H1 (cell line): Measurements from ENCODE around the gene PGM1. TPM values are rescaled to one million over a fixed set of nuclear protein-coding genes. Genes with fewer than 3 reads are reported as not detected.

ENCODE experiments used
- CTCF ChIA-PET: fragments of 300-600 bp; sonication (Branson Sonifier 250); formaldehyde crosslinking; loops from one replicate; lab custom pipeline; 2021; ENCODE audit not compliant: partially characterized antibody; lab: Charles Lee
- POLR2A ChIA-PET: fragments of 300-600 bp; sonication (Branson Sonifier 250); formaldehyde crosslinking; loops from one replicate; lab custom pipeline; 2021; ENCODE audit warnings: inconsistent platforms; ENCODE audit not compliant: partially characterized antibody; lab: Charles Lee
- DNase-seq, 2 experiments: peaks; one replicate each; pipeline versions ENCODE4 v3.0.0 to v3.0.0-alpha.2; 2010 to 2022; ENCODE audit warnings: low spot score in 2 of 2, low read depth in 1 of 2, mixed read lengths in 1 of 2
- FAIRE-seq: peaks from 2 replicates; lab custom pipeline; 2011; peaks lifted over from hg19 to GRCh38; lab: Jason Lieb, UNC
- H2AFZ ChIP-seq: 2 replicates; pipeline ENCODE4 v1.8.1; 2012; ENCODE audit warnings: low read length, inconsistent platforms
- H2AK5ac ChIP-seq: 2 replicates; pipeline ENCODE4 v1.6.1; 2013; ENCODE audit warnings: low read depth, low read length
- H2BK120ac ChIP-seq: replicated peaks from 2 replicates; pipeline ENCODE3; 2013; ENCODE audit warnings: low read depth, low read length, inconsistent platforms
- H2BK12ac ChIP-seq: 2 replicates; pipeline ENCODE4 v1.6.1; 2013; ENCODE audit warnings: low read depth, low read length
- H2BK15ac ChIP-seq: 2 replicates; pipeline ENCODE4 v1.6.1; 2013; ENCODE audit warnings: low read length
- H2BK20ac ChIP-seq: 2 replicates; pipeline ENCODE4 v1.6.1; 2013; ENCODE audit warnings: low read length
- H2BK5ac ChIP-seq: 2 replicates; pipeline ENCODE4 v1.6.1; 2013; ENCODE audit warnings: low read depth, low read length
- H3K14ac ChIP-seq: 2 replicates; pipeline ENCODE4 v1.6.1; 2013; ENCODE audit warnings: inconsistent platforms; ENCODE audit not compliant: insufficient read length
- H3K18ac ChIP-seq: 2 replicates; pipeline ENCODE4 v1.6.1; 2013; ENCODE audit warnings: low read length; ENCODE audit errors: extremely low read depth
- H3K23ac ChIP-seq: 2 replicates; pipeline ENCODE4 v1.6.1; 2013; ENCODE audit warnings: inconsistent platforms; ENCODE audit not compliant: insufficient read length
- H3K23me2 ChIP-seq: 2 replicates; pipeline ENCODE4 v1.6.1; 2013; ENCODE audit warnings: low read depth, low read length
- H3K27ac ChIP-seq: 2 replicates; pipeline ENCODE4 v1.6.1; 2011; ENCODE audit warnings: low read depth, low read length, inconsistent platforms
- H3K27me3 ChIP-seq, 4 experiments: replicated peaks in 1 of 4; 1 replicate in 1 of 4; 2 replicates in 3 of 4; pipeline versions ENCODE4 v1.6.1 to v1.8.1; 2011 to 2013; ENCODE audit warnings: low read length in 3 of 4, mild to moderate bottlenecking in 3 of 4, inconsistent platforms in 2 of 4, mixed read lengths in 2 of 4, moderate library complexity in 1 of 4; ENCODE audit not compliant: control insufficient read depth in 3 of 4, insufficient read depth in 3 of 4; ENCODE audit errors: extremely low read depth in 1 of 4
- H3K36me3 ChIP-seq, 4 experiments: 2 replicates each; pipeline versions ENCODE4 v1.6.1 to v1.8.1; 2011 to 2013; ENCODE audit warnings: mild to moderate bottlenecking in 4 of 4, low read length in 3 of 4, moderate library complexity in 2 of 4, control low read depth in 1 of 4, inconsistent platforms in 1 of 4; ENCODE audit not compliant: insufficient read depth in 4 of 4, control insufficient read depth in 2 of 4
- H3K4ac ChIP-seq: replicated peaks from 2 replicates; pipeline ENCODE3; 2013; ENCODE audit warnings: low read length, low read depth, mixed read lengths, inconsistent platforms; ENCODE audit not compliant: insufficient read length
- H3K4me1 ChIP-seq, 4 experiments: replicated peaks in 1 of 4; 1 replicate in 1 of 4; 2 replicates in 3 of 4; pipeline versions ENCODE4 v1.6.1 to v1.8.1; 2011 to 2013; ENCODE audit warnings: low read length in 3 of 4, inconsistent platforms in 2 of 4, mixed read lengths in 1 of 4; ENCODE audit not compliant: insufficient read depth in 4 of 4, control insufficient read depth in 3 of 4
- H3K4me2 ChIP-seq, 2 experiments: 2 replicates each; pipeline versions ENCODE4 v1.6.1 to v1.8.1; 2011 to 2013; ENCODE audit warnings: low read depth in 2 of 2, low read length in 2 of 2, control low read depth in 1 of 2, inconsistent platforms in 1 of 2, mild to moderate bottlenecking in 1 of 2; ENCODE audit not compliant: insufficient read depth in 1 of 2
- H3K4me3 ChIP-seq, 4 experiments: fragments of 200-600, 300-600 bp in 1 of 4; sonication (generic), shearing (Covaris generic), sonication (Bioruptor Twin) in 1 of 4; 2 replicates each; pipeline versions ENCODE4 v1.5.1 to v1.8.1; 2011 to 2016; ENCODE audit warnings: low read length in 4 of 4, low read depth in 3 of 4, control low read depth in 2 of 4, inconsistent platforms in 2 of 4, mild to moderate bottlenecking in 2 of 4, mixed read lengths in 1 of 4, moderate library complexity in 1 of 4; ENCODE audit not compliant: insufficient read depth in 2 of 4; ENCODE audit errors: extremely low read depth in 1 of 4
- H3K56ac ChIP-seq: replicated peaks from 2 replicates; pipeline ENCODE3; 2013; ENCODE audit warnings: low read depth, mild to moderate bottlenecking, mixed read lengths, low read length, inconsistent platforms; ENCODE audit not compliant: insufficient read length
- H3K79me1 ChIP-seq: 2 replicates; pipeline ENCODE4 v1.6.1; 2013; ENCODE audit warnings: low read depth, low read length, control low read depth
- H3K79me2 ChIP-seq, 2 experiments: 2 replicates each; pipeline versions ENCODE4 v1.6.1 to v1.8.1; 2012 to 2013; ENCODE audit warnings: low read length in 2 of 2, mild to moderate bottlenecking in 2 of 2, inconsistent platforms in 1 of 2; ENCODE audit not compliant: insufficient read depth in 2 of 2, control insufficient read depth in 1 of 2
- H3K9ac ChIP-seq, 4 experiments: replicated peaks in 1 of 4; 1 replicate in 1 of 4; 2 replicates in 3 of 4; pipeline versions ENCODE4 v1.6.1 to v1.8.1; 2011 to 2013; ENCODE audit warnings: low read depth in 3 of 4, low read length in 3 of 4, control low read depth in 2 of 4, mild to moderate bottlenecking in 2 of 4, moderate library complexity in 2 of 4, inconsistent platforms in 1 of 4; ENCODE audit errors: extremely low read depth in 1 of 4
- H3K9me3 ChIP-seq, 2 experiments: 2 replicates each; pipeline versions ENCODE4 v1.6.1 to v1.8.1; 2012 to 2013; ENCODE audit warnings: mild to moderate bottlenecking in 2 of 2, moderate library complexity in 2 of 2, control low read depth in 1 of 2, inconsistent platforms in 1 of 2, low read depth in 1 of 2, low read length in 1 of 2, mixed read lengths in 1 of 2; ENCODE audit not compliant: insufficient read depth in 2 of 2
- H4K20me1 ChIP-seq, 2 experiments: replicated peaks in 1 of 2; 2 replicates each; pipeline versions ENCODE3 to v1.8.1; 2011 to 2013; ENCODE audit warnings: inconsistent platforms in 2 of 2, low read length in 2 of 2, mild to moderate bottlenecking in 1 of 2; ENCODE audit not compliant: insufficient read depth in 2 of 2, control insufficient read depth in 1 of 2
- H4K5ac ChIP-seq: 2 replicates; pipeline ENCODE4 v1.6.1; 2013; ENCODE audit warnings: low read length, low read depth, mixed read lengths, inconsistent platforms; ENCODE audit not compliant: insufficient read length
- H4K8ac ChIP-seq: 2 replicates; pipeline ENCODE4 v1.8.0; 2013; ENCODE audit warnings: mild to moderate bottlenecking, moderate library complexity, low read length, inconsistent platforms; ENCODE audit not compliant: insufficient read depth; ENCODE audit errors: extremely low read depth
- H4K91ac ChIP-seq: replicated peaks from 2 replicates; pipeline ENCODE3; 2013; ENCODE audit warnings: low read length, mixed read lengths, inconsistent platforms; ENCODE audit not compliant: insufficient read length
- BCL11A ChIP-seq, 2 experiments: IDR thresholded peaks; one replicate each; pipeline ENCODE4 v1.6.1; 2011; ENCODE audit warnings: low read depth in 2 of 2, low read length in 2 of 2, mild to moderate bottlenecking in 2 of 2
- CEBPB ChIP-seq: IDR thresholded peaks from 2 replicates; pipeline ENCODE4 v1.6.1; 2012; ENCODE audit warnings: low read depth, low read length
- CHD2 ChIP-seq: IDR thresholded peaks from 2 replicates; pipeline ENCODE4 v1.6.1; 2012; ENCODE audit warnings: low read length, improper control_type of control experiment
- EGR1 ChIP-seq: IDR thresholded peaks from 2 replicates; pipeline ENCODE4 v1.6.1; 2011; ENCODE audit warnings: low read depth, low read length, borderline replicate concordance
- GABPA ChIP-seq: IDR thresholded peaks from 2 replicates; pipeline ENCODE4 v1.6.1; 2011; ENCODE audit warnings: mild to moderate bottlenecking, low read length, moderate library complexity, borderline replicate concordance; ENCODE audit not compliant: insufficient read depth
- HDAC2 ChIP-seq, 2 experiments: fragments of 300-600 bp in 1 of 2; sonication (generic) in 1 of 2; IDR thresholded peaks; 2 replicates each; pipeline ENCODE4 v1.6.1; 2011 to 2012; ENCODE audit warnings: low read depth in 2 of 2, low read length in 2 of 2, mild to moderate bottlenecking in 2 of 2, moderate library complexity in 2 of 2, borderline replicate concordance in 1 of 2, inconsistent platforms in 1 of 2
- TAF1 ChIP-seq: IDR thresholded peaks from 2 replicates; pipeline ENCODE4 v1.6.1; 2011; ENCODE audit warnings: mild to moderate bottlenecking, low read depth, low read length
- WGBS, 2 experiments: shearing (Covaris generic) in 1 of 2; methylation state at CpG; one replicate each; pipeline versions ENCODE4 v1.1.6 to v1.1.7; 2013 to 2015; ENCODE audit warnings: low lambda C conversion rate in 2 of 2, mixed read lengths in 2 of 2, inconsistent platforms in 1 of 2, low coverage in 1 of 2, missing lambda C conversion rate in 1 of 2; ENCODE audit not compliant: insufficient replicate concordance in 2 of 2, insufficient coverage in 1 of 2, insufficient read length in 1 of 2; ENCODE audit errors: extremely low coverage in 1 of 2, missing lambda C conversion rate in 1 of 2; 5-methylcytosine and 5-hydroxymethylcytosine counted together
- long read RNA-seq, 2 experiments: library from RNA in 1 of 2; library from capped mRNA in 1 of 2; stranded (forward); transcript quantifications; one replicate each; pipeline ENCODE4 v2.0.0, GENCODE V29; 2021; ENCODE audit warnings: inconsistent platforms in 1 of 2
- polyA minus RNA-seq, 3 experiments: library from RNA; depleted of rRNA, polyadenylated mRNA; stranded (reverse); fragments of >200 nt; gene quantifications; 1 replicate in 2 of 3; 2 replicates in 1 of 3; pipeline ENCODE4 v1.2.3, GENCODE V29; 2011
- polyA plus RNA-seq, 7 experiments: library from polyadenylated mRNA; depleted of rRNA in 3 of 7; stranded (reverse) in 5 of 7; unstranded in 2 of 7; fragments of >200 nt in 5 of 7; fragments of 200-250 nt in 2 of 7; gene quantifications; 1 replicate in 5 of 7; 2 replicates in 1 of 7; 4 replicates in 1 of 7; pipeline versions ENCODE4 v1.2.1 to v1.2.3, GENCODE V29; 2011 to 2013; ENCODE audit warnings: missing spikeins in 2 of 7, mixed read lengths in 2 of 7
- total RNA-seq: library from RNA; stranded (reverse); fragmentation: NEBNext Ultra II Directional; extraction: Animal tissue kit (Norgen Biotek cat#: 25700); gene quantifications from 2 replicates; pipeline ENCODE4 v1.2.1, GENCODE V29; 2021
- TF ChIP-seq, protein P1 (sequence below): IDR thresholded peaks from 2 replicates; pipeline ENCODE4 v1.6.1; 2012; ENCODE audit warnings: inconsistent platforms

Gene PGM1
- total RNA-seq (60.2 and 65.4 TPM in 2 replicates), polyA plus RNA-seq (2011; rRNA removed) (33.0 and 37.4 TPM in 2 replicates), polyA minus RNA-seq (2011; rRNA and poly(A)+ RNA removed) (44.4 and 48.0 TPM in 2 replicates)
- polyA plus RNA-seq (2011; cell fraction: cytosol; rRNA removed) = 40.6 TPM
- 41.9 TPM for polyA plus RNA-seq (2011; cell fraction: nucleus; rRNA removed)
- polyA plus RNA-seq (2012, experiment 1 of 2) = 60.4 to 75.1 TPM (median 68.0 TPM) in 4 replicates
- 48.0 TPM for polyA plus RNA-seq (2012, experiment 2 of 2)
- 50.1 TPM for polyA plus RNA-seq (2013, experiment 1 of 2)
- polyA plus RNA-seq (2013, experiment 2 of 2) = 47.0 TPM
- 32.4 TPM for polyA minus RNA-seq (2011; cell fraction: cytosol; rRNA and poly(A)+ RNA removed)
- 24.7 TPM for polyA minus RNA-seq (2011; cell fraction: nucleus; rRNA and poly(A)+ RNA removed)
- long read RNA-seq, experiment 1, transcript PGM1-202 (11 exons, 2,472 nt) = major isoform, 42 of 73 reads
- long read RNA-seq, experiment 1, partial matches to known transcripts = 16 of 73 reads
- long read RNA-seq, experiment 1, other reads (novel, unspliced or antisense) = 15 of 73 reads
- long read RNA-seq, experiment 2, transcript PGM1-202 (11 exons, 2,472 nt) = major isoform, 33 of 36 reads
- long read RNA-seq, experiment 2, partial matches to known transcripts = 2 of 36 reads
- long read RNA-seq, experiment 2, other reads (novel, unspliced or antisense) = 1 of 36 reads

DNA sequence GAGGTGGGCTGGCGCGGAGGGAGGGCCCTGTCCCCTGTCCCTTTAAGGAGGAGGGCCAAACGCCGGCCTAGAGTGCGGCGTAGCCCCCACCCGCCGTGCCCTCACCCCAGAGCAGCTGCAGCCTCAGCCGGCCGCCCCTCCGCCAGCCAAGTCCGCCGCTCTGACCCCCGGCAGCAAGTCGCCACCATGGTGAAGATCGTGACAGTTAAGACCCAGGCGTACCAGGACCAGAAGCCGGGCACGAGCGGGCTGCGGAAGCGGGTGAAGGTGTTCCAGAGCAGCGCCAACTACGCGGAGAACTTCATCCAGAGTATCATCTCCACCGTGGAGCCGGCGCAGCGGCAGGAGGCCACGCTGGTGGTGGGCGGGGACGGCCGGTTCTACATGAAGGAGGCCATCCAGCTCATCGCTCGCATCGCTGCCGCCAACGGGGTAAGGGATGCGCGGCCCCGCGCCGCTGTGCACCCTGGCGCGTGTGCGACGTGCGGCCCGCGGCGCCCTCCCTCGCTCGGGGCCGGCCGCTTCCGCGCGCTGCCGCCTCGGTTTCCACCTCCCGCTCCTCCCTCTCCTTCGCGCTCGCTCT lies at the start of gene PGM1:
TSS of gene PGM1 (plus strand) at position 109 of the 583 bp plus-strand sequence. CDS start at position 187, 78 bp downstream.
- Histone ChIP-seq H2BK20ac (no peak within 1 kb of the TSS), H4K8ac (peak within 1 kb of the TSS; percentile 91), H3K9me3 (no peaks in the 10 kb centered on the region), H3K4ac (no peak within 1 kb of the TSS), H3K18ac (peak within 1 kb of the TSS; percentile 73), H3K4me2 (peak within 1 kb of the TSS; percentile 74), H3K23ac (no peak within 1 kb of the TSS), H3K56ac (peak within 1 kb of the TSS; percentile 56), H2AK5ac (no peak within 1 kb of the TSS), H4K5ac (peak within 1 kb of the TSS; percentile 78), H3K79me1 (peaks cover 2% of the 10 kb centered on the region; the same call in 1 of the 2 replicates), H2BK120ac (no peak within 1 kb of the TSS), H4K20me1 (no peaks in the 10 kb centered on the region), H3K9ac (peak within 1 kb of the TSS; percentile 46 to 63 (median 56); a peak in 6 of 7 replicates), H3K36me3 (no peaks in the 10 kb centered on the region), H2AFZ (peak within 1 kb of the TSS; percentile 80), H3K27me3 (no peaks in the 10 kb centered on the region), H2BK12ac (peak within 1 kb of the TSS; percentile 56; the same call in 1 of the 2 replicates), H2BK15ac (no peak within 1 kb of the TSS; the same call in 1 of the 2 replicates), H3K79me2 (peaks cover 0 to 5% of the 10 kb centered on the region in 2 experiments; a peak in 1 of 4 replicates), H3K4me3 (peak within 1 kb of the TSS; percentile 81 to 89 (median 85)), H3K14ac (no peak within 1 kb of the TSS), H4K91ac (peak within 1 kb of the TSS; percentile 26), H2BK5ac (peak within 1 kb of the TSS; percentile 64; the same call in 1 of the 2 replicates), H3K23me2 (peaks cover 4% of the 10 kb centered on the region), H3K27ac (no peak within 1 kb of the TSS; the same call in 1 of the 2 replicates), H3K4me1 (peaks cover 0 to 3% (median under 1%) of the 10 kb centered on the region in 4 experiments; a peak in 2 of 7 replicates)
- FAIRE-seq (no peak), DNase-seq (peak; percentile 50 to 84)
- CTCF ChIA-PET = interaction anchor here (0.6 to 7.2 kb wide), 4 partner anchors 18 to 587 kb away, joined by 3 to 55 read pairs (median 4); no protein-coding TSS in a partner anchor
- 2% methylated on average over 57 of the region's 64 CpGs; no CpG with 5 or more reads in 1 of the 2 experiments for WGBS, 2 experiments
- POLR2A ChIA-PET = interaction anchor here (0.7 to 1.5 kb wide), 5 partner anchors 8 to 30 kb away, joined by 3 to 6 read pairs (median 4); no protein-coding TSS in a partner anchor
- no peak for TF ChIP-seq TAF1
- no peak for TF ChIP-seq GABPA
- TF ChIP-seq BCL11A (IDR thresholded peaks at IDR 0.05; ENCODE audit: low read depth in 2 of 2, low read length in 2 of 2) = no peak
- TF ChIP-seq, protein P1, sequence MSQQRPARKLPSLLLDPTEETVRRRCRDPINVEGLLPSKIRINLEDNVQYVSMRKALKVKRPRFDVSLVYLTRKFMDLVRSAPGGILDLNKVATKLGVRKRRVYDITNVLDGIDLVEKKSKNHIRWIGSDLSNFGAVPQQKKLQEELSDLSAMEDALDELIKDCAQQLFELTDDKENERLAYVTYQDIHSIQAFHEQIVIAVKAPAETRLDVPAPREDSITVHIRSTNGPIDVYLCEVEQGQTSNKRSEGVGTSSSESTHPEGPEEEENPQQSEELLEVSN = no peak; the same call in 1 of the 2 replicates
- TF ChIP-seq EGR1 = no peak
- no peak for TF ChIP-seq CHD2
- TF ChIP-seq HDAC2 (IDR thresholded peaks at IDR 0.05; ENCODE audit: borderline replicate concordance in 1 of 2, low read depth in 2 of 2, low read length in 2 of 2) = peak in 1 of 2 experiments; percentile 89; a peak in 1 of 4 replicates
- TF ChIP-seq CEBPB = no peak
